Activated T-cell treated with anti-CD3 and anti-CD28 coated beads for 24 hours (primary cell): Measurements from ENCODE around the gene CISD3.

ENCODE experiments used
- DNase-seq: peaks from one replicate; pipeline ENCODE4 v3.0.0-alpha.2; 2020; ENCODE audit warnings: low read depth

Gene CISD3, protein sequence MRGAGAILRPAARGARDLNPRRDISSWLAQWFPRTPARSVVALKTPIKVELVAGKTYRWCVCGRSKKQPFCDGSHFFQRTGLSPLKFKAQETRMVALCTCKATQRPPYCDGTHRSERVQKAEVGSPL

DNA sequence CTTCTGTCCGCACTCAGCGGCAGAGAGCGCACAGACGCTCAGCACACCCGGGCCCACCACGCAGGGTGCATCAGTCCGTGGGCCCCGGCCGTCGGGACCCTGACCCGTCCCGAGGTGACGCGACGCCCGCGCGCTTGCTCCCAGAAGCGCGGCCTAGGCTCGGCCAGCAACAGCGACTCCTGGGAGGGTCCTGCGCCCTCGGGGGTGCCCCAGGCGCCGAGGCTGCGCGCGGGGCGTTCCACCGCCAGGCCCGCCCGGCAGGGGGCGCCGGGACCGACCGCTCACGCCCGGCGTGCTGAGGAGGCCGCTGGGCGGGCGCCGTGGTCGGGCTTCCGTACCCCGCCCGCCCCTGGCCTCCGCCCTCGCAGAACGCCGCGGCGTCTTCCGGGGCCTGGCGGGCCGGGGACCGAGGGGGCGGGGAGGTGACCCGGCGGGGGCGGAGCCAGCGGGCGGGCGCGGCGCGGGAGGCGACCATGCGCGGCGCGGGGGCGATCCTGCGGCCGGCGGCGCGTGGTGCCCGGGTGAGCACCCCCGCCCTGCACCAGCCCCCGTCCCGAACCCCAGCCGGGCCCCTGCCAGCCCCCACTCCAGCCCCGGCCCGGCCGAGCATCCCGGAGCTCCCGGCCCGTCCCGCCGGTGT, at the start of gene CISD3:
Gene CISD3 (plus strand): TSS at position 456 of the 640 bp plus-strand sequence. CDS start 18 bp downstream, at position 474.
- peak; percentile 83 for DNase-seq

DNA sequence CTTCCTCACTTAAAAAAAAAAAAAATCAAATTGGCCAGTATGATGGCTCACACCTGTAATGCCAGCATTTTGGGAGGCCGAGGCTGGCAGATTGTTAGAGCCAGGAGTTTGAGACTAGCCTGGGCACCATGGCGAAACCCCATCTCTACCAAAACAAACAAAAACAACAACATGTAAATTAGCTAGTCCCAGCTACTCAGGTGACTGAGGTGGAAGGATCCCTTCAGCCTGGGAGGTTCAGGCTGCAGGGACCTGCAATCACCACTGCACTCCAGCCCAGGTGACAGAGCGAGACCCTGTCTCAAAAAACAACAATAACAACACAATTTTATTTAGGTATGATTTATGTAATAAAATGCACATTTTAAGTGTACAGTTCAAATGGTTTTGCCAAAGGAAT, 49.0 kb upstream of the CISD3 start:
- DNase-seq = no peak

DNA sequence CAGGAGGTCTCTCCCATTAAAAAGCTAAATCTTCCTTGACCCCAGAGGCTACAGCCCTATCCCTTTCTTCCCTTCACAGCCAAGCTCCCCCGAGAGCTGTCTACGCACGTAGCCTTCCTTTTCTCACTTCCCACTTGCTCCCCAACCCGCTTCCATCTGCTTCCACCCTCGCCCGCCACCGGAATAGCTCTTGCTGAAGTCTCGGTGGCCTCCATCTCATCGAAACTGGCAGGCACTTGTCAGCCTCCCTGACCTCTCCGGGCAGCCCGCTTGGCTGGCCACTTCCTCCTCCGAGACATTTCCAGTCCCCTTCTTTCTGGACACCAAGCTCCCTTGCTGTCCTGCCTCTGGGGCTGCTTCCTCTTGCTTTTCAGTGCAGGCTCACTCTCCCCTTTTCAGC, 44.6 kb upstream of the CISD3 start:
- no peak for DNase-seq

DNA sequence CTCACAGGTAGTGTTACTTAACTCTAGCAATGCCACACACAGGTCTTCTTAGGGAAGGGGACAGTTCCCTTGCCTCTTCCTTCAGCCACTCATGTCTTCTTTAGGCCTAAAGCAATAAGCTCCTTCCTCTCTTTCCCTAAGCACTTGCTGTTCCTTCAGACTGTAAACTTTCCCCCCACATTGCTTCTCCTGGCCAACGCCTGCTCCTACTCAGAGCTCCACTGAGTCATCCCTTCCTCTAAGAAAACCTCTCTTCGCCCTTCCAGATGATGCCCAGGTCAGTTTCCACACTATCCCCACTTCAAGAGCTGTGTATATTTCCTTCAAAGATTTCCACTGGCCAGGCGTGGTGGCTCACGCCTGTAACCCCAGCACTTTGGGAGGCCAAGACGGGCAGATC, 42.9 kb upstream of the CISD3 start:
- DNase-seq = no peak

DNA sequence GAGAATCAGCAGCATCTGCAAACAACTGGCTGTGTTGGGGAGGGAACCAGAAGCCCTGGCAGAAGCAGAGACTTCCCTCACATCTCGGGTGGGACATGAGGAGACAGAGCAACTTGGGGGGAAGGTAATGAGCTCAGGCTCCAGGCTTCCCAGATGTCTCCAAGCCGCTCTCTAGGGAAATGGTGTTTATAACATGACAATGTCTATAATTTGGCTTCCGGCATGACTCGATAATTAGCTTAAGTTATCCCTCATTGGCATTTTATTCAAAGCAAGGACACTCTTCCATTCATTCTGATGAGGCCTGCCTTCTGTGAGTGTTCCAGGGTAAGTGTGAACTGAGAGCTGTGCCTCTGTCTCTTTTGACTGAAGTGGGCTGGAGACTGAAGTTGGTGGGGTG, 39.8 kb upstream of the CISD3 start:
- no peak for DNase-seq

GRCh38 chr17:38691154-38691553, 39.0 kb upstream of the CISD3 start:
- DNase-seq = no peak

- DNase-seq = no peak
These were observed 36.3 kb upstream of the CISD3 start for GRCh38 chr17:38693700-38694329.

DNA sequence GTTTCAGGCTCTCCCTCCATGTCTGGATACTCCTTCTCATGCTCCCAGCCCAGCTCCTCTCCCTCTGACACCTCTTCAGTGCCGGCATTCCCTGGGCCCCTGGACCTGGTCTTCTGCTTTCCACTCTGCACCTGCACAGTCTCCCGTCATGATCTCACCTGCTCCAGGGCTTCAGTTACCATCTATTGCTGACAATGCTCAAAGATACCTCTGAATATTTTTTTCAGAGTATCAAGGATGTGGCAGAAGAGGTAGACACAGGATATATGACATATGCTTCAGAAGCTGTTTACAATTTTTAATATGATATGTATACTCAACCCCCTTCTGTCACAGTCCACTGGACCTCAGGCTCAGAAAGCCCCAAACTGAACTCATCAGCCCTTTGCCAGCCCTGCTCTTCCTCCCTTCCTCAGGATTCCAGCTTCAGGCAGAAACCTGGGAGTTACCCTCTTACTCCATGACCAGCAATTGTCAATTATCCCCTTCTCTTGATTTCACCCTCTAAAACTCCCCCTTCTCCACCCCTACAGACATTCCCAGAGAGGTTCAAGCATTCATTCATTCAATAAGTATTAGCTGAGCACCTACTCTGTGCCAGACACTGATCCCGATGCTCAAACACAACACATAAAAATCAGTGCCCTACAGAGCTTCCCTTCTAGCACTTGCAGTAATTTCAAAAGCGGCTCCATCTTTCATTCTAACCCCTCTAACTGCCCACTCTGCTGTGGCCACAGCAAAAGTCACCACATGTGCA, 32.9 kb upstream of the CISD3 start:
- DNase-seq = no peak

DNA sequence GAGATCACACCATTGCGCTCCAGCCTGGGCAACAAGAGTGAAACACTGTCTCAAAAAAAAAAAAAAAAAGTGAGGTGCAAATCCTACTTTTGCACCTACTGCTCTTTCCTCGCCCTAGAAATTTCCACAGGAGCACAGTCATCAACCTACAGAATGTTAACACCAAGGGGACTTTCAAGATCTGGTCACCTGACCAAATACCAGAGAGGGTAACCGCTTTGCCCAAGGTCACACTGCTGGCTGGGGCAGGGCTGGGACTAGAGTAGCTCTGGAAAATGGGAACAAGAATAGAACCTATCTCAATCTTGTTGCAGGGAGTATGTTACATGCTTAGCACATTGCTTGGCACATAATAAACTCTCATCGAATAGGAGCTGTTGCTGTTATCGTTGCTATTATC, 31.4 kb upstream of the CISD3 start:
- DNase-seq = no peak

DNA sequence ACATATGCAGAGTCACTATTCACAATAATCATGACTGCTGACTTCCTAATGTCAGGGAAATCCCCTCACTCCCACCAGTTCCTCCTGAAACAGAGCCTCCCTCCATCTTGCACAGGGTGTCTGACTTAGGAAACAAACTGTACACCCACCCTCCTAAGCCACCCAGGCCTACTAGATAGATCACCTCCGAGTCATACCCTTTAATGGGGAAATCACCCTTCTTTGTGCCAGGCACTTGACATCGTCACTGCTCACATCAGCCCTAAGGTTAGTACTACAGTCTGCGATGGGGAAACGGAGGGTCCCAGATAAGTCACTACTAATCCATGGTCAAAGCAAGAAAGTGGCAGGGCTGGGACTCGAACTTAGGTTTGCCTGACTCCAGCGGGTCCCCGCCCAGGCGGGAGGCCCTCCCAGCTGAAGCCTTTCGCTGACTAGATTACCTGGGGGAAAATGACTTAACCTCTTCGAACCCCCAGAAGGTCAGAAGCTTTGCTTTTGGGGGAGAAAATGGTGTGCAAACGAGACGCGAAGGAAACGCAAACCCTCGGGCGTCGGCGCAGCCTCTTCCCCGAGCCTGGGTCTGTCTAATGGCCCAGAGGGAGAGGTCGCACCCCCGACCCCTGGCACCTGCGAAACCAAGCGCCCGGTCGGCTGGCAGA, 28.5 kb upstream of the CISD3 start:
- peak; percentile 81 for DNase-seq

DNA sequence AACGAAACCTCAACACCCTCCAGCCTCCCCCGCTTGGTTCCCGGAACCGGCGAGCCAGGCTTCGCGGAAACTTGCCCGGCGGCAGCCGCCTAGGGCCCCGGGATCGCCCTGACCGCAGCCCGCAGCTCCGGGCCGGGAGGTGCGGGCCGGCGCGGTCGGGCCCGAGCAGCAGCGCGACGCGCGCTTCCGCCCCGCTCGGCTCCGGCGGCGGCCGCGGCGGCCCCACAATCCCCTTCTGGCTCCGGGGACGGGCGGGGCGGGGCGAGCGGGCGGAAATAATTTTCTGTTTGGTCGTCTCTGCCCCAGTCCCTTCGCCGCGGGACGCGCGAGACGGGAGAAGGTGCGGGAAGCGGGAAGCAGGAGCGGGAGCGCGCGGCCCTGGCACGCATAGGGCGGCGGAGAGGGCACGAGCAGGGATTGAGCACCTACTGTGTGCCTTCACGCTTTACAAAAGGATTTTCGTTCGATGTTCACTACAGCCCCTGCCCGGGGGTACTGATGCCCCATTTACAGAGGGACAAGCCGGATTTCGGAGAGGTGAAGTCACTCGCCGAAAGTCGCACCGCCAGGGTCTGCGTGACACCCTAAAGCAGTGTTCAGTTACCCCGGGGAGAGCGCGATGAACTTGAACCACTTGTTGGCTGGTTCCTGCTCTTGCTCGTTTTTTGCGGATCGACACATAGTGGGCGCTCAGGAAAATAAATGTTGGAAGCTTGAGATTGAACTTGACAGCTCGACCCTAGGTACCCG, 27.8 kb upstream of the CISD3 start:
- DNase-seq = peak; percentile 75

DNA sequence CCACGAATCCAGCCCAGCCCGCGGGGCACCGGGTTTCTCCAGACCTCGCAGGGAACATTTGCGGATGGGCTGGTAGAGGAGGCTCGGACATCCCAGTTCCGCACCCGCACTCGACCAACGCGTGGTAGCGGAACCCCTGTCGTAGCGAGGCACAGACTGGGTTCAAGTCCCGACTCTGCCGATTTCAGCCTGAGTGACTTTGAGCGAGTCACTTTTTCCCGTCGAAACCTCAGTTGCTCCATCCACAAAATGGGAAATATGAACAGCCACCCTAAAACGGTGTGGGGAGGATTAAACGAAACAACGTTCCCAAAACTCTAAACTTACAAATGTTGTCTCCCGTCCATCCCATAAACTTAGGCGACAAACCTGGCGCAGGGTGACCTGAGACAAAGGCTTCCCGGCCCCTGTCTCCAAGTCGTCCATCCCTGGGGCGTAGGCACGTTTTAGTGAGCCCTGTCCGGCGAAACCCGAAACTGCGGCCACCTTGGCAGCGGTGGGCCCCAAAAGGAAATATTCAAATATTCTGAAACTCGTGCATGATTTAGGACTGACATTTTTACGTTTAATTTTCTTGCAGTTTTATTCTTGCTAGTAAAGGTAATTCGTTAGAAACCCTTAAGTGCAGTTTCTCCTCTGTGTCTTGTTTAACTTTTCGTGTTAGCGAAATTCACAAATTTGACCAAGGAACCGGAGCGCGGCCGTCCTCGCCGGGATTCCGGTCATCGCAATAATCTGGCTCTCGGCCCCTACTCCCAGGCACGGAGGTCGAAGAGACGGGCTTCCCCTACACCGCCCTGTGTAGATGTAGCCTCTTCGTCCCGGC, 27.0 kb upstream of the CISD3 start:
- DNase-seq = peak; percentile 30

- DNase-seq = peak; percentile 84
These were observed 26.2 kb upstream of the CISD3 start for GRCh38 chr17:38703742-38704605.

DNA sequence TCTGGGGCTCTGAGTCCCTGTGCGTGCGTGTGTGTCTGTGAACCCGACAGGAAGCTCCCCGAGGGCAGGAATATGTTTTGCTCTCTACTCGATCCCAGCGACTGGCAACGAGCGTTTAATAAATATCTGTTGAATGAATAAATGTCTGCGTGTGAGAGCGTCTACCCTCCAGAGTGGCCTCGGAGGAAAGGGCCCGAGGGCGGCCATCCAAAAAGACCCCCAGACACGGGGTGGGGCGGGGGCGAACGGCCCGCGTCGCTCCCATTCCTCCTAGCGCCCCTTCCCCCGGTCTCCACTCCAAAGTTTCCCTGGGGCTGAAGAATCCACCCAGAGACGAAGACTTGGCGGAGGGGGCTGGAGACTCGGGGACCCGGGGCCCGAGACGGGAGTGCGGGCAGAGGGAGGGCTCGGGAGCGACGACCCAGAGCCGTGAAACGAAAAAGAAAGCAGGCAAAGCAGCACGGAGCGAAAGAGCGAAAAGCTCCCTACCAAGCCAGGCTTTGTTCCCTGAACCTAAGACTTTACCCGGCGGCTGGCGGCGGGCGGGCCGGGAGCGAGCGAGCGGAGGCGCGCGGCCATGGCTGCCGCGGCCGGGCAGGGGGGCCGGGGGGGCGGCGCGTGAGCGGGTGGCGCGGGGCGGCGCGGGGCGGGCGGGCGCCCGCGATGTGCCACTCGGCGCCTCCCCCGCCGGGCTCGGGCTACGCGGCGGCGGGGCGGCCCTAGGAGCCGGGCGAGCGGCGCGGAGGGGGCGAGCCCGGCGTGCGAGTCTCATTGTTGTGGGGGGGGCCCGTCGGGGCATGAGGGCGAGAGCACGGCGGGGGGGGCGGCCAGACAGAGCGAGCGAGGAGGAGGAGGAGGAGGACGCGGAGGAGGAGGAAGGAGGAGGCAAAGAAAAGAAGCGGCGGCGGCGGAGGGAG, 25.3 kb upstream of the CISD3 start, which contains the start of gene MLLT6:
Gene MLLT6 (plus strand): TSS at position 668 of the 917 bp plus-strand sequence. CDS start 360 bp downstream, outside the sequence.
- DNase-seq = peak; percentile 60

- DNase-seq = no peak
These were observed 24.7 kb upstream of the CISD3 start for GRCh38 chr17:38705523-38705802.

DNA sequence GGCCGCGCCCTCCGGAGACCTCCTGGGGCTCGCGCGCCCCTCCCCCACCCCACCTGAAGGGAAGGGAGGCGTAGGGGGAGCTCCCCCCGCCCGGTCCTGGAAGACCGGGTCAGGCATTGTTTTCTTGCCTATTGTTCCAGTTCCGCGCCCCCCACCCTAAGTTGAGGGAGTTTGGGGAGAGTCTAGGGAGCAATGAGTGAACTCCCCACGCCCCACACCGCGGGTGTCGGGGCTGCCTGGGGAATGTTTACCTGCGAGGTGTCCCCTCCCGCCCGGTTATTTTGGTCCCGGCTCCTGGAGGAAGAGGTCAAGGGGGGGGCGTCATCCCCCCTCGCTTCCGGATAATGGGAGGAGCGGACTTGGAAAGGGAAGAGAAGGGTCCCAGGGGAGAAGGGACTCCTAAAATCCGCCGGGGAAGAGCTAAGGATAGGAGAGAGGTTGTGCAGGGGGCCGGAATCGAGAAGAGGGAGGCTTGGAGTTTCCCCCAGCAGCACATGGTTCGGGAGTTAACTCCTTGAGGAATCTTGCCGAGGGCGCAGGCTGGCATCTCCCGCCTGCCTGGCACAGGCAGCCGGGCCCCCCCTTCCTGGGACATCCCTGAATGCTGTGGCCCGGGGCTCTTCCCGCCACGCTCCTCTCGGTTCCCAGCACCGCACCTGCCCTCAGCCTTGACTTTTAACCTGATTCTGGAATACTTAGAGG, 24.2 kb upstream of the CISD3 start:
- DNase-seq = peak; percentile 28

DNA sequence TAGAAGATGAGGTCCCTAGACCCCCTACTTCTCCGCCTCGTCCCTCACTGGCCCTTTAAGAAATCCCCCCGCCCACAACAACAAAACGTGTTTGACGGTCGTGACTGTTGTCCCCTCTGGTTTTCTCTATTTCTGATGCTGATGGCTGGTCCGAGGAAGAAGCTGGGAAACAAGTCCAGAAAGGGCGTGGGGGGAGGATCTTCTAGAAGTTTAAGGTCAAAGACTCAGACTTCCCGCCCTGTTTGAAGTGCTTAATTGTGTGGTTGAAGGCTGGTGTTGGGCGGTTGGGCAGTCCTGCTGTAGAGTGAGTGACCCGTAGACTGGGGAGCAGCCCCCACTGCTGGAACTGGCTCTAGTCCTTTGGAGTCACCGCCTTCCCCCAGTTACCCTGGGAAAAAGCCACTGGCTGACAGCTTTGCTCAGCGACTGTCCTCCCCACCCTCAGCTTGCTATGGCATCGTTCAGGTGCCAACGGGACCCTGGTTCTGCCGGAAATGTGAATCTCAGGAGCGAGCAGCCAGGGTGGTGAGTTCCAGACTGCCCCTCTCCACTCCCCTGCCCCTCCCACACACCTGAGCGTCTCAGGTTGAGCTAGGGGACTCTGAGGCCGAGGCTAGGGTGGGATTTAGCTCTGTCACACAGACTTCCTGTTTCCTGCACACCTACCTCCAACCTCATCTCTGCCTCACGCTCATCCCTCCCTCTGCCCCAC, 23.5 kb upstream of the CISD3 start:
- peak; percentile 26 for DNase-seq
